GM10248 (cell line): ENCODE data around the gene PKD1L1.

Experiments
- CTCF ChIA-PET: fragments of 300-600 bp; sonication (Branson Sonifier 250); formaldehyde crosslinking; extraction: SDS; loops from one replicate; lab custom pipeline; 2021; ENCODE audit warnings: antibody characterized with exemption; lab: Yijun Ruan, JAX
- POLR2A ChIA-PET: fragments of 350-650 bp; sonication (Branson Sonifier 250); formaldehyde crosslinking; extraction: SDS; loops from one replicate; lab custom pipeline; 2020; ENCODE audit warnings: antibody characterized with exemption; lab: Yijun Ruan, JAX
- DNase-seq: peaks from one replicate; pipeline ENCODE4 v3.0.0; 2012; ENCODE audit errors: extremely low spot score
- CTCF ChIP-seq: IDR thresholded peaks from 2 replicates; pipeline ENCODE4 v1.5.1; 2012; ENCODE audit warnings: mild to moderate bottlenecking, low read depth; ENCODE audit errors: extremely low read depth, missing control alignments, control extremely low read depth

Gene PKD1L1

DNA sequence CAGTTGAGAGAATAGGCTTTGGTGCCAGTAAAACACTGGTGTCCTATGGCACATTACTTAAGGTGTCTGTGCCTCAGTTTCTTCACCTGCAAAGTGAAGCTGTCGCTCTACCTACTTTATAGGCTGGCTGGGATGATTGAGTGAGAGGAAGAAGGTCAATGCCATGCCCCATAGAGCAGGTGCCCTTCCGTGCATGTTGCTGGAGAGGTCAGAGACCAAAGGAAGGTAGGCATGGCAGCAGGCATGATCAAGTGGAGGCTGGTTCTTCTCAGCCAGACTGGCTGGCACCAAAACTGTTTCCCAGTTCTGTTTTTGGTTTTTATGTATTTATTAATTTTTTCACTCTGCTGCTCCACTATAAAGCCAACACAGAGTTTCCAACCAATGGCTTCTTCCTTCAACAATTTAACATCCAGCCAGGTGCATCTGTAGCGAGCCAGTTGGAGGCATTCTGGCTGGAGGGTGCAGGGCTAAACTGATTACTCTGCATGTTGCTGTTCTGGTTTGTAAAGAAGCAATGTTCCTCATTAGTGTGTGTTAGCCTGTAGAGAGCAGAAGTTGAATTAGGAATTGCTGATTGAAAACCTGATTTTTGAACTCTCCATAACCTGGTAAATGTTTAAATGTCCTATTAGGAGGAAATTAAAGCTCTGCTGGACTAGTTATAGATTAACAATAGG is 222.1 kb downstream of the PKD1L1 start:
- ChIA-PET POLR2A (no interaction called here), CTCF (no interaction called here)
- DNase-seq: no peak
- TF ChIP-seq CTCF: no peak

DNA sequence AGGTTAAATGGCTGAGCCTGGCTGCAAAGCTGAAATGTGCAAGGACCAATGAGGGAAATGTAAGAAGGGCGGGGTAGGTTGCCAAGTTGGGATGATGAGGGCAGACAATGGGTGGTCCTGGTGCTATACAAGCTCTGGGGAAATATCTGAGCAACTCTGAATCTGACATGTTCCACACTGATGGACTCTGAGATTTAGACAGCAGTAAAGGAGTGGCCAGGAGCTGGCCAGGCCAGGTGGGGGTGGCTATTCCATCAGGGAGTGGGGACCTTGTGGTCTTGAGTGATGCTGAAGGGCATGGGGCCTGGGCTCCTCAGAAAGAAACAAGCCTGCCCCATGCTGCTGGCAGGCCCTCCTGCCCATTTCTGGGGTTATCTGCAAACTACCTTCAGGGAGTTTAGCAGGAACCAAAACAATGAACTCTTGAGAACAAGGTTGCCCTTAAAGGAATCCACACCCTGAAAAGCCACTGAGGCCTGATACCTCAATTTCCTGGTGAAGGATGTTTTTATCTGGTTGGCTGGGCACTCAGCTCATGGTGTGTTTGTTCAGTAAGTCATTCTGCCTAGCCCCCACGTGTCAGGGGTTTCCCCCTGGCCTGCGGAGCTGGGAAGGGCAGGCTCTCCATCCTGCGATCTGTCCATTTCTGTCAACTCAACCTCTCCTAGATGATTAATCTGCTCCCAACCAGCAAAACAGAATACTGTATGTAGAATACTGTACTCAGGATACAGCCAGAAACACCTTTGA is 223.1 kb downstream of the PKD1L1 start:
- ChIA-PET CTCF (no interaction called here), POLR2A (no interaction called here)
- no peak for DNase-seq
- no peak for TF ChIP-seq CTCF
